Measurements from ENCODE around the gene MEIKIN.

Gene MEIKIN

GRCh38 chr5:131945551-131946168, at the start of gene MEIKIN:
MEIKIN (minus strand) TSS chr5:131945663; CDS start chr5:131945505, 158 bp downstream.
- no peak for DNase-seq

GRCh38 chr5:131994533-131995226, 49.2 kb upstream of the MEIKIN start:
- DNase-seq, result no peak

GRCh38 chr5:131994090-131994489, 48.6 kb upstream of the MEIKIN start:
- no peak for DNase-seq

GRCh38 chr5:131993676-131994075, 48.2 kb upstream of the MEIKIN start:
- no peak for DNase-seq

- DNase-seq, result no peak
Measured at GRCh38 chr5:131992370-131992769, 46.9 kb upstream of the MEIKIN start.

GRCh38 chr5:131991593-131992324, 46.3 kb upstream of the MEIKIN start:
- no peak for DNase-seq

GRCh38 chr5:131990716-131991115, 45.3 kb upstream of the MEIKIN start:
- DNase-seq, result no peak

- no peak for DNase-seq
Measured at GRCh38 chr5:131988601-131989000, 43.1 kb upstream of the MEIKIN start.

GRCh38 chr5:131987251-131987650, 41.8 kb upstream of the MEIKIN start:
- no peak for DNase-seq

- DNase-seq, result no peak
Measured at GRCh38 chr5:131986161-131986912, 40.9 kb upstream of the MEIKIN start.

GRCh38 chr5:131984956-131985665, 39.6 kb upstream of the MEIKIN start:
- no peak for DNase-seq

GRCh38 chr5:131983244-131983771, 37.8 kb upstream of the MEIKIN start:
- DNase-seq, result no peak

GRCh38 chr5:131981516-131981915, 36.1 kb upstream of the MEIKIN start:
- no peak for DNase-seq

- DNase-seq, result no peak
Measured at GRCh38 chr5:131980696-131981095, 35.2 kb upstream of the MEIKIN start.

- DNase-seq, result no peak
Measured at GRCh38 chr5:131979816-131980215, 34.4 kb upstream of the MEIKIN start.

GRCh38 chr5:131977212-131977604, 31.7 kb upstream of the MEIKIN start:
- no peak for DNase-seq

- no peak for DNase-seq
Measured at GRCh38 chr5:131976414-131977211, 31.1 kb upstream of the MEIKIN start.

- no peak for DNase-seq
Measured at GRCh38 chr5:131974956-131975726, 29.7 kb upstream of the MEIKIN start.

GRCh38 chr5:131974622-131974955, 29.1 kb upstream of the MEIKIN start:
- no peak for DNase-seq

GRCh38 chr5:131974016-131974415, 28.6 kb upstream of the MEIKIN start:
- DNase-seq, result no peak
